SK-N-MC (cell line): ENCODE measurements around the gene SLC22A7.

Source experiments
- EZH2 ChIP-seq: fragments of 200-600 bp; sonication (generic); IDR thresholded peaks from one replicate; pipeline ENCODE4 v1.6.1; 2017; ENCODE audit warnings: antibody characterized with exemption
- FOXP2 ChIP-seq: optimal IDR thresholded peaks from 2 replicates; pipeline ENCODE3; 2011; ENCODE audit warnings: mild to moderate bottlenecking, moderate library complexity; ENCODE audit not compliant: insufficient read depth; ENCODE audit errors: extremely low read length, control extremely low read depth
- POLR2AphosphoS5 ChIP-seq: IDR thresholded peaks from 2 replicates; pipeline ENCODE4 v1.6.1; 2012; ENCODE audit warnings: mild to moderate bottlenecking, low read depth, low read length, borderline replicate concordance

- TF ChIP-seq POLR2AphosphoS5 (no peak), EZH2 (no peak), FOXP2 (no peak)
These were observed 33.8 kb downstream of the SLC22A7 start for GRCh38 chr6:43331891-43332290.
